T-helper 17 cell (primary cell): ENCODE results near the gene CYP4A22. TPM values are rescaled to one million over a fixed set of nuclear protein-coding genes. Genes with fewer than 3 reads are reported as not detected.
"Not testable (repeated sequence)": the region's sequence is repeated elsewhere in the genome, so short reads cannot be mapped to it uniquely, and the experiment has no call there.

Experiments used
- ATAC-seq: fragments of 150-1000 bp; cut with Tn5 transposase; 2 replicates; pipeline ENCODE4 v1.10.0; 2021; ENCODE audit warnings: mild to moderate bottlenecking, moderate library complexity
- DNase-seq, 3 donors: peaks; one replicate each; pipeline versions ENCODE4 v3.0.0 to v3.0.0-alpha.2; 2020 to 2021
- H3K9me3 ChIP-seq: one replicate; pipeline ENCODE4 v1.7.0; 2013; ENCODE audit warnings: low read length, mild to moderate bottlenecking; ENCODE audit not compliant: control insufficient read depth, poor library complexity, severe bottlenecking
- H3K27ac Mint-ChIP-seq: one replicate; pipeline ENCODE4 v1.8.0; 2022; ENCODE audit warnings: mild to moderate bottlenecking, moderate library complexity, mixed read lengths
- H3K27me3 Mint-ChIP-seq: one replicate; pipeline ENCODE4 v1.8.0; 2022; ENCODE audit warnings: mixed read lengths
- H3K36me3 Mint-ChIP-seq: one replicate; pipeline ENCODE4 v1.8.0; 2022; ENCODE audit warnings: low read depth, mixed read lengths
- H3K4me1 Mint-ChIP-seq: one replicate; pipeline ENCODE4 v1.8.0; 2022; ENCODE audit warnings: mild to moderate bottlenecking, mixed read lengths
- H3K4me3 Mint-ChIP-seq: one replicate; pipeline ENCODE4 v1.8.0; 2022; ENCODE audit warnings: mild to moderate bottlenecking, moderate library complexity, mixed read lengths
- total RNA-seq, 4 donors: library from RNA in 2 of 4; stranded (reverse) in 2 of 4; gene quantifications; one replicate each; pipeline ENCODE4 v1.2.3 and lab custom pipeline; 2022 to 2026

Gene CYP4A22
- total RNA-seq, 2 donors from 2014 or later = not detected

DNA sequence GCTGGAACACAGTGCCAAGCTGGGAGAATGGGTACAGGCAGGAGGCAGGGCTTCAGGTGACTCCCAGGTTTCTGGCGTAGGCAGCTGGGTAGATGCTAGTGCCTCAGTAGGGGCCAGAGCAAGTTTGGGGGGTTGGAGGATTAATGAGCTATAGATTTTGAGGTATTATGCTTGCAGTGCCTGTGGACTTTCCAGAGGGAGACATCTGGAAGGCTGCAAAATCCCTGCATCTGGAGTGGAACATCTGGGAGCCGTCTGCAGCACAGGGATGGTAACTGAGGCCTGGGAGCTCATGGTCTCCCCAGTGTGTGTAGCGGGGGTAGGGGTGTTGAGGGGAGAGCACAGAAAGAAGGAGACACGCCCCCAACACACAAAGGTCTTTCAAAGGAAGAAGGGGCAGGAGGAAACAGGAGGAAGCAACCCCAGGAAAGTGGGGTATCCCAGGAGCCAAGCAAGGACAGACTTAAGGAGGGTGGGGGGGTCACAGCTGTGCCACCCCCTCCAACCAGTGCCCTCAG lies 54.8 kb downstream of the CYP4A22 start:
- H3K27me3 Mint-ChIP-seq = peaks cover 23% of the 10 kb centered on the region
- no peak overlapping the region for H3K27ac Mint-ChIP-seq
- H3K4me1 Mint-ChIP-seq = peaks cover 7% of the 10 kb centered on the region
- DNase-seq = no peak
- H3K9me3 ChIP-seq = no peaks in the 10 kb centered on the region
- ATAC-seq = no peak
- H3K4me3 Mint-ChIP-seq = no peak overlapping the region
- peaks cover 3% of the 10 kb centered on the region for H3K36me3 Mint-ChIP-seq

DNA sequence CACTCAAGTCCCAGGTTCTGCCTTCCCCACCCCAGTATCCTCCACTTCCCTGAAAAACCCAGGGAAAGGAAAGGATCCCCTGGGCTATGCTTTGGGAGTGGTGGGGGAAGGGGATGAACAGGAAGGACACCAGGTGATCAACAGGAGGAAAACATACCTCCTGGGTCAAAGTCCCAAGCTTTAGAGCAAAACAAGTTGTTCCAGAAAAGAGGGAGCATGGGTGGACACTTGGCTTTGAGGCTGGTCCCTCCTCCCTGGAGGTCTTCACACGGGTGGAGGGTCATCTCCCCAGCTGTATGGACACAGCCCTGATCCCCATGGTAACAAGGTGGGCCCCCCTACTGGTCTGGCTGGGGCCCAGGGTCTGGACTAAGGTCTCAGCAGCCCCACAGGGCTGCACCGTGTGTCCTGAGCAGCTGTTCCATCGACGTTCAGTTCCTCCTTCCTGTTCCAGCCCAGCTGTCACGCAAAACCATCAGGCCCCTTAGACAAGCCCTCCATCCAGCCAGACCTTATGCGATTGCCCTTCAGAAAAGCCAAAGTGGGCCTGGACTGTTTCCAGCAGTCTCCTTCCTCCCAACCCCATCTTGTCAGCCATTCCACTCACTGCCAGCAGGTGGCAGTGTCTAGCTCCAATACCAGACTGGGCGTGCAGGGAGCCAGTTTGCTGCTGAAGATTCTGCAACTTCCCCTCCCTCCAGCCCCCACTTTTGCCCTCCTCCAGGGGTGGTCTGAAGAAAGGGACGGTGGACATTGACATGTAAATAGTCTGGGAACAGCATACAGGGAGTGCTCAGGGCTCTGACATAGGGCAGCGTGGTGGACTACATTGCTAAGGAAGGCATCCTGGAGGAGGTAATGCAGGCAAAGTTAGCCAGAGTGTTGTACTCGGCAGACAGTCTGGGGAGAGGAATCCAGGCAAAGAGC lies 55.5 kb downstream of the CYP4A22 start:
- Mint-ChIP-seq H3K27me3 (peaks cover 27% of the 10 kb centered on the region), H3K4me3 (no peak overlapping the region), H3K36me3 (peaks cover 3% of the 10 kb centered on the region), H3K4me1 (peaks cover 7% of the 10 kb centered on the region), H3K27ac (no peak overlapping the region)
- no peaks in the 10 kb centered on the region for H3K9me3 ChIP-seq
- peak; percentile 78 for ATAC-seq
- DNase-seq = peak; percentile 37 to 62 (median 43)

DNA sequence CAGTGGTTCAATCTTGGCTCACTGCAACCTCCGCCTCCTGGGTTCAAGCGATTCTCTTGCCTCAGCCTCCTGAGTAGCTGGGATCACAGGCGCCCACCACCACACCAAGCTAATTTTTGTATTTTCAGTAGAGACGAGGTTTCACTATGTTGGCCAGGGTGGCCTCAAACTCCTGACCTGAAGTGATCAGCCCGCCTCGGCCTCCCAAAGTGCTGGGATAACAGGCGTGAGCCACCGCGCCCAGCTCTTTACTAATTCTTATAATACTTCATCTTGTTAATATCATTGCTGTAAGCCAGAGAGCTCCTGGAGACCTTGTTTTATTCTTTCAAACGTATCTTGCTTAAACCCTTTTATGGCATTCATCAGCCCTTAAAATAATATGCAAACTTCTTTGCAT lies 56.3 kb downstream of the CYP4A22 start:
- H3K27ac Mint-ChIP-seq, H3K36me3 Mint-ChIP-seq, H3K4me1 Mint-ChIP-seq, H3K4me3 Mint-ChIP-seq, ATAC-seq, H3K9me3 ChIP-seq, DNase-seq: not testable (repeated sequence)
- peaks cover 34% of the 10 kb centered on the region for H3K27me3 Mint-ChIP-seq

DNA sequence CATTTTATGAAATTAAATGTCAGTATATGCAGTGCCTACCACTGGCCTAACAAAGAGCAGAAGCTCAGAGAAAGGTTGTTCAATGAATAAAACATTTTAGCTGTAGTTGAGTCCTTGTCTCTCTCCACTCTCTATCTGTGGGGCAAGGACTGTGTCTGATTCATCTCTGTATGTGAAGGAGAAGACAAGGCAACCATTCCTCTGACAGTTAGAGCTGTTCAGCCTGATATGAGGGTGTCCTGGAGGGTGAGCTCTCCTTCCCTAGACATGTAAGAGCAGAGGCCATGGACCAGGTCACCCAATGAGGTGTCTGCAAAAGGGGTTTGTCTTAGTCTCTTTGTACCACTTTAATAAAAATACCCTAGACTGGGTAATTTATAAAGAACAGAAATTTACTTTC lies 57.1 kb downstream of the CYP4A22 start:
- Mint-ChIP-seq H3K36me3 (peaks cover 15% of the 10 kb centered on the region), H3K27me3 (peaks cover 43% of the 10 kb centered on the region), H3K27ac (no peak overlapping the region), H3K4me1 (peaks cover 11% of the 10 kb centered on the region), H3K4me3 (no peak overlapping the region)
- ATAC-seq = no peak
- DNase-seq = no peak
- no peaks in the 10 kb centered on the region for H3K9me3 ChIP-seq

DNA sequence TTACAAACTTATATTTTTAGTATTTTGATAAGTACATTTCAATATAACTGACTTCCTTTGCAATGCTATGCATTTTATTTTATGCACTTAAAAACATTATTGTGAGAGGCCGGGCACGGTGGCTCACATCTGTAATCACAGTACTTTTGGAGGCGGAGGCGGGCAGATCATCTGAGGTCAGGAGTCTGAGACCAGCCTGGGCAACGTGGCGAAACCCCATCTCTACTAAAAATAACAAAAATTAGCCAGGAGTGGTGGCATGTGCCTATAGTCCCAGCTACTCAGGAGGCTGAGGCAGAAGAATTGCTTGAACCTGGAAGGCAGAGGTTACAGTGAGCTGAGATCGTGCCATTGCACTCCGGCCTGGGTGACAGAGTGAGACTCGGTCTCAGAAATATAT lies 58.7 kb downstream of the CYP4A22 start:
- not testable (repeated sequence) for H3K9me3 ChIP-seq, H3K4me3 Mint-ChIP-seq, DNase-seq, H3K27ac Mint-ChIP-seq, ATAC-seq
- Mint-ChIP-seq H3K27me3 (peaks cover 59% of the 10 kb centered on the region), H3K4me1 (peaks cover 11% of the 10 kb centered on the region), H3K36me3 (peaks cover 15% of the 10 kb centered on the region)

DNA sequence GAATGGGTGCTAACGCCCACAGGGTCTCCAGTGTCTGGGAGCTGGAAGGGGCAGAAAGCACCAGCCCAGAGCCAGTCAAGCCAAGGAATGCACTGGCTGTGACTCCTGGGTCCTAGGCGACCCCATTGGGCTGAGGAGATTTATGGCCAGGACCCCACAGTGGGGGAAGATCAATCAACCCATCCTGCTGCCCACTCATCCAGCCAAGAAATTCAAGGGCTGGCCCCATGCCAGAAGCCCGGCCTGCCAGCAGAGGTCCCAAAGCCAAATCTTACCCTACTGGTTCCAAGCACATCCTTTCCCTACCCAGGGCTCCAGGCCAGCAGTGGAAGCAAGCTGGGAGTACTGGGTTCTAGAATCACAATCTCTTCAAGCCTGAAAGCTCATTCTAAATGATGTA lies 59.4 kb downstream of the CYP4A22 start:
- Mint-ChIP-seq H3K36me3 (peaks cover 15% of the 10 kb centered on the region), H3K4me1 (peaks cover 11% of the 10 kb centered on the region), H3K27me3 (peaks cover 62% of the 10 kb centered on the region), H3K27ac (no peak overlapping the region), H3K4me3 (no peak overlapping the region)
- DNase-seq (no peak), ATAC-seq (no peak)
- no peaks in the 10 kb centered on the region for H3K9me3 ChIP-seq

DNA sequence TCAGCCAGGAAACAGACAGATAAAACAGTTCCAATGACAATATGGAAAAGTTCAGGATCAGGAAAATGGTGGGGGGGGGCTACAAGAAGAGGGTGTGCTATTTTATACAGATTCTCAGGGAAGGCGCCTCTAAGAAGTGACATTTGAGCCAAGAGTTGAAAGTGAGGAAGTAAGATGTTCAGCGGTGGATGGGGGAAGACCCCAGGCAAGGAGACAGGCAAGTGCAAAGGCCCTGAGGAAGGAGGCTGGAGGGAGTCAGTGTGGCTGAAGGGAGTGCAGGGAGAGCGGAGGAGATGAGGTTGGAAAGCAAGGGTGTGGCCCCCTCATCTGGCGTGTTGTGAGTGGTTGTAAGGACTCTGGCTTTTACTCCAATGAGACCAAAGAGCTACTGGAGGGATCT lies 61.0 kb downstream of the CYP4A22 start:
- Mint-ChIP-seq H3K27ac (no peak overlapping the region), H3K4me1 (peaks cover 10% of the 10 kb centered on the region), H3K36me3 (peaks cover 15% of the 10 kb centered on the region), H3K27me3 (peaks cover 56% of the 10 kb centered on the region), H3K4me3 (no peak overlapping the region)
- no peak for DNase-seq
- H3K9me3 ChIP-seq = no peaks in the 10 kb centered on the region
- no peak for ATAC-seq

Other genes with a start within 250 kb of the CYP4A22 start
- gene CYP4A11, start 196.0 kb upstream of the CYP4A22 start, total RNA-seq = not detected
- gene CYP4X1, start 113.8 kb upstream of the CYP4A22 start, total RNA-seq = not detected
- gene CYP4Z1, start 70.2 kb upstream of the CYP4A22 start, total RNA-seq = not detected
- 10 to 100 TPM in 1 of 2 donors, not detected in 1; 30.6 TPM for gene PDZK1IP1, start 52.6 kb downstream of the CYP4A22 start, total RNA-seq
- gene TAL1, start 94.8 kb downstream of the CYP4A22 start, total RNA-seq = 10 to 100 TPM in 1 of 2 donors, 1 to 10 TPM in 1; 1.3 to 44.2 TPM
- gene STIL, start 176.7 kb downstream of the CYP4A22 start, total RNA-seq = 1 to 10 TPM; 1.2 to 2.6 TPM
- 100 to 1,000 TPM in 1 of 2 donors, 10 to 100 TPM in 1; 97.6 to 124 TPM for gene CMPK1, start 196.3 kb downstream of the CYP4A22 start, total RNA-seq